H1 (cell line): ENCODE results near the gene WNT9A. TPM values are rescaled to one million over a fixed set of nuclear protein-coding genes. Genes with fewer than 3 reads are reported as not detected.

Experiments
- CTCF ChIA-PET: fragments of 300-600 bp; sonication (Branson Sonifier 250); formaldehyde crosslinking; loops from one replicate; lab custom pipeline; 2021; ENCODE audit not compliant: partially characterized antibody; lab: Charles Lee
- POLR2A ChIA-PET: fragments of 300-600 bp; sonication (Branson Sonifier 250); formaldehyde crosslinking; loops from one replicate; lab custom pipeline; 2021; ENCODE audit warnings: inconsistent platforms; ENCODE audit not compliant: partially characterized antibody; lab: Charles Lee
- DNase-seq, 2 experiments: peaks; one replicate each; pipeline versions ENCODE4 v3.0.0 to v3.0.0-alpha.2; 2010 to 2022; ENCODE audit warnings: low spot score in 2 of 2, low read depth in 1 of 2, mixed read lengths in 1 of 2
- FAIRE-seq: peaks from 2 replicates; lab custom pipeline; 2011; peaks lifted over from hg19 to GRCh38; lab: Jason Lieb, UNC
- H2AFZ ChIP-seq: 2 replicates; pipeline ENCODE4 v1.8.1; 2012; ENCODE audit warnings: low read length, inconsistent platforms
- H2AK5ac ChIP-seq: 2 replicates; pipeline ENCODE4 v1.6.1; 2013; ENCODE audit warnings: low read depth, low read length
- H2BK120ac ChIP-seq: replicated peaks from 2 replicates; pipeline ENCODE3; 2013; ENCODE audit warnings: low read depth, low read length, inconsistent platforms
- H2BK12ac ChIP-seq: 2 replicates; pipeline ENCODE4 v1.6.1; 2013; ENCODE audit warnings: low read depth, low read length
- H2BK15ac ChIP-seq: 2 replicates; pipeline ENCODE4 v1.6.1; 2013; ENCODE audit warnings: low read length
- H2BK20ac ChIP-seq: 2 replicates; pipeline ENCODE4 v1.6.1; 2013; ENCODE audit warnings: low read length
- H2BK5ac ChIP-seq: 2 replicates; pipeline ENCODE4 v1.6.1; 2013; ENCODE audit warnings: low read depth, low read length
- H3K14ac ChIP-seq: 2 replicates; pipeline ENCODE4 v1.6.1; 2013; ENCODE audit warnings: inconsistent platforms; ENCODE audit not compliant: insufficient read length
- H3K18ac ChIP-seq: 2 replicates; pipeline ENCODE4 v1.6.1; 2013; ENCODE audit warnings: low read length; ENCODE audit errors: extremely low read depth
- H3K23ac ChIP-seq: 2 replicates; pipeline ENCODE4 v1.6.1; 2013; ENCODE audit warnings: inconsistent platforms; ENCODE audit not compliant: insufficient read length
- H3K23me2 ChIP-seq: 2 replicates; pipeline ENCODE4 v1.6.1; 2013; ENCODE audit warnings: low read depth, low read length
- H3K27ac ChIP-seq: 2 replicates; pipeline ENCODE4 v1.6.1; 2011; ENCODE audit warnings: low read depth, low read length, inconsistent platforms
- H3K27me3 ChIP-seq, 4 experiments: replicated peaks in 1 of 4; 1 replicate in 1 of 4; 2 replicates in 3 of 4; pipeline versions ENCODE4 v1.6.1 to v1.8.1; 2011 to 2013; ENCODE audit warnings: low read length in 3 of 4, mild to moderate bottlenecking in 3 of 4, inconsistent platforms in 2 of 4, mixed read lengths in 2 of 4, moderate library complexity in 1 of 4; ENCODE audit not compliant: control insufficient read depth in 3 of 4, insufficient read depth in 3 of 4; ENCODE audit errors: extremely low read depth in 1 of 4
- H3K36me3 ChIP-seq, 4 experiments: 2 replicates each; pipeline versions ENCODE4 v1.6.1 to v1.8.1; 2011 to 2013; ENCODE audit warnings: mild to moderate bottlenecking in 4 of 4, low read length in 3 of 4, moderate library complexity in 2 of 4, control low read depth in 1 of 4, inconsistent platforms in 1 of 4; ENCODE audit not compliant: insufficient read depth in 4 of 4, control insufficient read depth in 2 of 4
- H3K4ac ChIP-seq: replicated peaks from 2 replicates; pipeline ENCODE3; 2013; ENCODE audit warnings: low read length, low read depth, mixed read lengths, inconsistent platforms; ENCODE audit not compliant: insufficient read length
- H3K4me1 ChIP-seq, 4 experiments: replicated peaks in 1 of 4; 1 replicate in 1 of 4; 2 replicates in 3 of 4; pipeline versions ENCODE4 v1.6.1 to v1.8.1; 2011 to 2013; ENCODE audit warnings: low read length in 3 of 4, inconsistent platforms in 2 of 4, mixed read lengths in 1 of 4; ENCODE audit not compliant: insufficient read depth in 4 of 4, control insufficient read depth in 3 of 4
- H3K4me2 ChIP-seq, 2 experiments: 2 replicates each; pipeline versions ENCODE4 v1.6.1 to v1.8.1; 2011 to 2013; ENCODE audit warnings: low read depth in 2 of 2, low read length in 2 of 2, control low read depth in 1 of 2, inconsistent platforms in 1 of 2, mild to moderate bottlenecking in 1 of 2; ENCODE audit not compliant: insufficient read depth in 1 of 2
- H3K4me3 ChIP-seq, 4 experiments: fragments of 200-600, 300-600 bp in 1 of 4; sonication (generic), shearing (Covaris generic), sonication (Bioruptor Twin) in 1 of 4; 2 replicates each; pipeline versions ENCODE4 v1.5.1 to v1.8.1; 2011 to 2016; ENCODE audit warnings: low read length in 4 of 4, low read depth in 3 of 4, control low read depth in 2 of 4, inconsistent platforms in 2 of 4, mild to moderate bottlenecking in 2 of 4, mixed read lengths in 1 of 4, moderate library complexity in 1 of 4; ENCODE audit not compliant: insufficient read depth in 2 of 4; ENCODE audit errors: extremely low read depth in 1 of 4
- H3K56ac ChIP-seq: replicated peaks from 2 replicates; pipeline ENCODE3; 2013; ENCODE audit warnings: low read depth, mild to moderate bottlenecking, mixed read lengths, low read length, inconsistent platforms; ENCODE audit not compliant: insufficient read length
- H3K79me1 ChIP-seq: 2 replicates; pipeline ENCODE4 v1.6.1; 2013; ENCODE audit warnings: low read depth, low read length, control low read depth
- H3K79me2 ChIP-seq, 2 experiments: 2 replicates each; pipeline versions ENCODE4 v1.6.1 to v1.8.1; 2012 to 2013; ENCODE audit warnings: low read length in 2 of 2, mild to moderate bottlenecking in 2 of 2, inconsistent platforms in 1 of 2; ENCODE audit not compliant: insufficient read depth in 2 of 2, control insufficient read depth in 1 of 2
- H3K9ac ChIP-seq, 4 experiments: replicated peaks in 1 of 4; 1 replicate in 1 of 4; 2 replicates in 3 of 4; pipeline versions ENCODE4 v1.6.1 to v1.8.1; 2011 to 2013; ENCODE audit warnings: low read depth in 3 of 4, low read length in 3 of 4, control low read depth in 2 of 4, mild to moderate bottlenecking in 2 of 4, moderate library complexity in 2 of 4, inconsistent platforms in 1 of 4; ENCODE audit errors: extremely low read depth in 1 of 4
- H3K9me3 ChIP-seq, 2 experiments: 2 replicates each; pipeline versions ENCODE4 v1.6.1 to v1.8.1; 2012 to 2013; ENCODE audit warnings: mild to moderate bottlenecking in 2 of 2, moderate library complexity in 2 of 2, control low read depth in 1 of 2, inconsistent platforms in 1 of 2, low read depth in 1 of 2, low read length in 1 of 2, mixed read lengths in 1 of 2; ENCODE audit not compliant: insufficient read depth in 2 of 2
- H4K20me1 ChIP-seq, 2 experiments: replicated peaks in 1 of 2; 2 replicates each; pipeline versions ENCODE3 to v1.8.1; 2011 to 2013; ENCODE audit warnings: inconsistent platforms in 2 of 2, low read length in 2 of 2, mild to moderate bottlenecking in 1 of 2; ENCODE audit not compliant: insufficient read depth in 2 of 2, control insufficient read depth in 1 of 2
- H4K5ac ChIP-seq: 2 replicates; pipeline ENCODE4 v1.6.1; 2013; ENCODE audit warnings: low read length, low read depth, mixed read lengths, inconsistent platforms; ENCODE audit not compliant: insufficient read length
- H4K8ac ChIP-seq: 2 replicates; pipeline ENCODE4 v1.8.0; 2013; ENCODE audit warnings: mild to moderate bottlenecking, moderate library complexity, low read length, inconsistent platforms; ENCODE audit not compliant: insufficient read depth; ENCODE audit errors: extremely low read depth
- H4K91ac ChIP-seq: replicated peaks from 2 replicates; pipeline ENCODE3; 2013; ENCODE audit warnings: low read length, mixed read lengths, inconsistent platforms; ENCODE audit not compliant: insufficient read length
- CBX5 ChIP-seq: fragments of 300-800, 300-1000 bp; sonication (generic); IDR thresholded peaks from 2 replicates; pipeline ENCODE4 v1.7.1; 2016; ENCODE audit warnings: antibody characterized with exemption, low read length, low read depth
- E2F6 ChIP-seq: IDR thresholded peaks from 2 replicates; pipeline ENCODE4 v1.6.1; 2012; ENCODE audit warnings: inconsistent platforms
- EP300 ChIP-seq, 2 experiments: IDR thresholded peaks; 1 replicate in 1 of 2; 2 replicates in 1 of 2; pipeline ENCODE4 v1.6.1; 2011 to 2012; ENCODE audit warnings: low read depth in 2 of 2, low read length in 2 of 2, mild to moderate bottlenecking in 2 of 2, borderline replicate concordance in 1 of 2, inconsistent platforms in 1 of 2, moderate library complexity in 1 of 2
- EZH2 ChIP-seq: fragments of 200-600 bp; sonication (generic); IDR thresholded peaks from 2 replicates; pipeline ENCODE4 v1.7.1; 2012; ENCODE audit warnings: low read depth, mild to moderate bottlenecking, moderate library complexity, low read length, inconsistent platforms; ENCODE audit not compliant: severe bottlenecking
- KDM1A ChIP-seq: fragments of 200-600, 300-600 bp; sonication (generic); IDR thresholded peaks from 2 replicates; pipeline ENCODE4 v1.7.1; 2016; ENCODE audit warnings: mild to moderate bottlenecking, low read length, borderline replicate concordance
- MAFK ChIP-seq: IDR thresholded peaks from 2 replicates; pipeline ENCODE4 v1.6.1; 2012; ENCODE audit warnings: low read depth, mild to moderate bottlenecking, improper control_type of control experiment, low read length
- POLR2A ChIP-seq, 2 experiments: IDR thresholded peaks; 1 replicate in 1 of 2; 2 replicates in 1 of 2; pipeline ENCODE4 v1.6.1; 2011; ENCODE audit warnings: low read depth in 2 of 2, low read length in 2 of 2, mild to moderate bottlenecking in 2 of 2; ENCODE audit errors: control extremely low read depth in 1 of 2
- RBBP5 ChIP-seq: IDR thresholded peaks from 2 replicates; pipeline ENCODE4 v1.7.1; 2012; ENCODE audit warnings: low read depth, mild to moderate bottlenecking, inconsistent platforms, low read length, moderate library complexity, borderline replicate concordance
- SAP30 ChIP-seq: fragments of 300-600 bp; sonication (generic); IDR thresholded peaks from 2 replicates; pipeline ENCODE4 v1.7.1; 2012; ENCODE audit warnings: low read length, moderate library complexity, mild to moderate bottlenecking, inconsistent platforms; ENCODE audit not compliant: insufficient read depth, insufficient replicate concordance
- TAF1 ChIP-seq: IDR thresholded peaks from 2 replicates; pipeline ENCODE4 v1.6.1; 2011; ENCODE audit warnings: mild to moderate bottlenecking, low read depth, low read length
- TAF7 ChIP-seq: optimal IDR thresholded peaks from 2 replicates; pipeline ENCODE3; 2011; ENCODE audit warnings: low read depth, mild to moderate bottlenecking, inconsistent platforms, low read length, moderate library complexity, borderline replicate concordance
- TCF12 ChIP-seq: IDR thresholded peaks from 2 replicates; pipeline ENCODE4 v1.6.1; 2011; ENCODE audit warnings: low read depth, mild to moderate bottlenecking, low read length
- TEAD4 ChIP-seq: IDR thresholded peaks from 2 replicates; pipeline ENCODE4 v1.6.1; 2012; ENCODE audit warnings: low read depth, low read length, inconsistent platforms, mixed read lengths
- WGBS, 2 experiments: shearing (Covaris generic) in 1 of 2; methylation state at CpG; one replicate each; pipeline versions ENCODE4 v1.1.6 to v1.1.7; 2013 to 2015; ENCODE audit warnings: low lambda C conversion rate in 2 of 2, mixed read lengths in 2 of 2, inconsistent platforms in 1 of 2, low coverage in 1 of 2, missing lambda C conversion rate in 1 of 2; ENCODE audit not compliant: insufficient replicate concordance in 2 of 2, insufficient coverage in 1 of 2, insufficient read length in 1 of 2; ENCODE audit errors: extremely low coverage in 1 of 2, missing lambda C conversion rate in 1 of 2; 5-methylcytosine and 5-hydroxymethylcytosine counted together
- polyA plus RNA-seq, 7 experiments: library from polyadenylated mRNA; depleted of rRNA in 3 of 7; stranded (reverse) in 5 of 7; unstranded in 2 of 7; fragments of >200 nt in 5 of 7; fragments of 200-250 nt in 2 of 7; gene quantifications; 1 replicate in 5 of 7; 2 replicates in 1 of 7; 4 replicates in 1 of 7; pipeline versions ENCODE4 v1.2.1 to v1.2.3, GENCODE V29; 2011 to 2013; ENCODE audit warnings: missing spikeins in 2 of 7, mixed read lengths in 2 of 7
- total RNA-seq: library from RNA; stranded (reverse); fragmentation: NEBNext Ultra II Directional; extraction: Animal tissue kit (Norgen Biotek cat#: 25700); gene quantifications from 2 replicates; pipeline ENCODE4 v1.2.1, GENCODE V29; 2021

The WNT9A gene
- total and polyA plus RNA-seq, 2 of the 8 experiments (the other 6 are each of a cell fraction or from before 2014, with no cell fraction given) = 1.1 to 1.5 TPM

- ChIA-PET CTCF (interaction anchor here (0.6 to 3.9 kb wide), 34 partner anchors 8 to 503 kb away, joined by 3 to 43 read pairs (median 5); no protein-coding TSS in a partner anchor), POLR2A (no interaction called here)
- FAIRE-seq (no peak), DNase-seq (no peak)
- no peak overlapping the region for H2BK20ac ChIP-seq
- H3K4me1 ChIP-seq = peaks cover 0 to 10% (median 3%) of the 10 kb centered on the region in 4 experiments; a peak in 4 of 7 replicates
- peaks cover 9 to 22% (median 18%) of the 10 kb centered on the region in 4 experiments for H3K27me3 ChIP-seq
- no peaks in the 10 kb centered on the region for H3K79me1 ChIP-seq
- no peak overlapping the region for H2BK12ac ChIP-seq
- H3K4me2 ChIP-seq = no peak overlapping the region
- no peak overlapping the region for H3K4me3 ChIP-seq
- H4K20me1 ChIP-seq = peaks cover 0 to 6% of the 10 kb centered on the region in 2 experiments
- no peaks in the 10 kb centered on the region for H3K79me2 ChIP-seq
- peaks cover 0 to 6% of the 10 kb centered on the region in 2 experiments; a peak in 1 of 4 replicates for H3K9me3 ChIP-seq
- H2BK15ac ChIP-seq = no peak overlapping the region
- H3K27ac ChIP-seq = no peak overlapping the region
- no peak overlapping the region; the same call in 1 of the 2 replicates for H4K8ac ChIP-seq
- H4K5ac ChIP-seq = no peak overlapping the region
- H3K36me3 ChIP-seq = no peaks in the 10 kb centered on the region
- TF ChIP-seq TEAD4 (no peak), EP300 (IDR thresholded peaks at IDR 0.05; ENCODE audit: borderline replicate concordance in 1 of 2, low read depth in 2 of 2, low read length in 2 of 2) (no peak), EZH2 (no peak), MAFK (no peak), TAF7 (no peak), POLR2A (IDR thresholded peaks at IDR 0.05; ENCODE audit: control extremely low read depth in 1 of 2, low read depth in 2 of 2, low read length in 2 of 2) (no peak), SAP30 (no peak), CBX5 (no peak), E2F6 (no peak), RBBP5 (no peak), TAF1 (no peak), TCF12 (no peak), KDM1A (no peak)
- peaks cover 5% of the 10 kb centered on the region; the same call in 1 of the 2 replicates for H3K23me2 ChIP-seq
- H3K14ac ChIP-seq = no peak overlapping the region
- no peak overlapping the region for H4K91ac ChIP-seq
- no peak overlapping the region for H3K56ac ChIP-seq
- no peak overlapping the region for H2BK120ac ChIP-seq
- no peak overlapping the region for H3K23ac ChIP-seq
- no peak overlapping the region for H2BK5ac ChIP-seq
- no peak overlapping the region for H2AK5ac ChIP-seq
- 89% methylated on average over 3 of the region's 3 CpGs; no CpG with 5 or more reads in 1 of the 2 experiments for WGBS, 2 experiments
- H3K18ac ChIP-seq = no peak overlapping the region
- H3K9ac ChIP-seq = no peak overlapping the region
- no peak overlapping the region for H2AFZ ChIP-seq
- no peak overlapping the region for H3K4ac ChIP-seq
Observed at GRCh38 chr1:227953022-227953412, 5.3 kb upstream of the WNT9A start.
